ENCODE data around the gene ISOC2.

ISOC2 gene

GRCh38 chr19:55491546-55492360 is 30.3 kb upstream of the ISOC2 start:
- H3K4me2 ChIP-seq (ENCODE audit: insufficient read depth, low read length): no peak overlapping the region
- no peaks in the 10 kb centered on the region; the same call in 1 of the 2 replicates for H4K20me1 ChIP-seq (ENCODE audit: insufficient read depth, low read length)
- H3K27me3 ChIP-seq (ENCODE audit: insufficient read depth, low read length, poor library complexity): no peaks in the 10 kb centered on the region
- no peak for ATAC-seq (ENCODE audit: insufficient read depth, low read depth)
- peaks cover 4% of the 10 kb centered on the region; the same call in 1 of the 2 replicates for H3K4me1 ChIP-seq (ENCODE audit: insufficient read depth, low read length)
- no peaks in the 10 kb centered on the region for H3K36me3 ChIP-seq (ENCODE audit: insufficient read depth, low read length)
- no peak for DNase-seq
- no peak for TF ChIP-seq EZH2 (IDR thresholded peaks at IDR 0.05; ENCODE audit: borderline replicate concordance, low read depth, low read length, severe bottlenecking)
- TF ChIP-seq CTCF (IDR thresholded peaks at IDR 0.05; ENCODE audit: borderline replicate concordance, extremely low read depth, low read length, poor library complexity, severe bottlenecking): no peak
- H3K9me3 ChIP-seq (ENCODE audit: insufficient read depth, low read length, severe bottlenecking): no peaks in the 10 kb centered on the region
- H3K79me2 ChIP-seq (ENCODE audit: insufficient read depth, low read length): no peaks in the 10 kb centered on the region
- no peak overlapping the region for H3K9ac ChIP-seq (ENCODE audit: low read depth, low read length)
- no peak overlapping the region for H3K4me3 ChIP-seq (ENCODE audit: low read depth in 1 of 2, low read length in 2 of 2)
- no peak overlapping the region for H2AFZ ChIP-seq (ENCODE audit: low read depth, low read length)
- no peak overlapping the region for H3K27ac ChIP-seq (ENCODE audit: low read length)

- Histone ChIP-seq H4K20me1 (ENCODE audit: insufficient read depth, low read length) (no peaks in the 10 kb centered on the region; the same call in 1 of the 2 replicates), H3K9ac (ENCODE audit: low read depth, low read length) (no peak overlapping the region), H3K4me1 (ENCODE audit: insufficient read depth, low read length) (peaks cover 14% of the 10 kb centered on the region), H3K79me2 (ENCODE audit: insufficient read depth, low read length) (peaks cover 5% of the 10 kb centered on the region), H3K27me3 (ENCODE audit: insufficient read depth, low read length, poor library complexity) (no peaks in the 10 kb centered on the region), H3K4me2 (ENCODE audit: insufficient read depth, low read length) (no peak overlapping the region), H3K27ac (ENCODE audit: low read length) (no peak overlapping the region), H3K9me3 (ENCODE audit: insufficient read depth, low read length, severe bottlenecking) (no peaks in the 10 kb centered on the region), H2AFZ (ENCODE audit: low read depth, low read length) (no peak overlapping the region), H3K36me3 (ENCODE audit: insufficient read depth, low read length) (no peaks in the 10 kb centered on the region; the same call in 1 of the 2 replicates), H3K4me3 (ENCODE audit: low read depth in 1 of 2, low read length in 2 of 2) (no peak overlapping the region)
- no peak for ATAC-seq (ENCODE audit: insufficient read depth, low read depth)
- TF ChIP-seq CTCF (IDR thresholded peaks at IDR 0.05; ENCODE audit: borderline replicate concordance, extremely low read depth, low read length, poor library complexity, severe bottlenecking) (no peak), EZH2 (IDR thresholded peaks at IDR 0.05; ENCODE audit: borderline replicate concordance, low read depth, low read length, severe bottlenecking) (no peak)
- no peak for DNase-seq
Observed at GRCh38 chr19:55490478-55491432, 29.3 kb upstream of the ISOC2 start.

GRCh38 chr19:55489711-55490477 is 28.5 kb upstream of the ISOC2 start:
- Histone ChIP-seq H3K9me3 (ENCODE audit: insufficient read depth, low read length, severe bottlenecking) (no peaks in the 10 kb centered on the region), H3K79me2 (ENCODE audit: insufficient read depth, low read length) (peaks cover 9% of the 10 kb centered on the region), H2AFZ (ENCODE audit: low read depth, low read length) (no peak overlapping the region), H3K9ac (ENCODE audit: low read depth, low read length) (no peak overlapping the region), H4K20me1 (ENCODE audit: insufficient read depth, low read length) (no peaks in the 10 kb centered on the region; the same call in 1 of the 2 replicates), H3K4me2 (ENCODE audit: insufficient read depth, low read length) (no peak overlapping the region), H3K27ac (ENCODE audit: low read length) (no peak overlapping the region), H3K36me3 (ENCODE audit: insufficient read depth, low read length) (no peaks in the 10 kb centered on the region; the same call in 1 of the 2 replicates), H3K4me3 (ENCODE audit: low read depth in 1 of 2, low read length in 2 of 2) (no peak overlapping the region), H3K27me3 (ENCODE audit: insufficient read depth, low read length, poor library complexity) (no peaks in the 10 kb centered on the region), H3K4me1 (ENCODE audit: insufficient read depth, low read length) (peaks cover 19% of the 10 kb centered on the region)
- DNase-seq (no peak), ATAC-seq (ENCODE audit: insufficient read depth, low read depth) (no peak)
- no peak for TF ChIP-seq EZH2 (IDR thresholded peaks at IDR 0.05; ENCODE audit: borderline replicate concordance, low read depth, low read length, severe bottlenecking)
- no peak for TF ChIP-seq CTCF (IDR thresholded peaks at IDR 0.05; ENCODE audit: borderline replicate concordance, extremely low read depth, low read length, poor library complexity, severe bottlenecking)

Measured in DND-41 (cell line).